SK-N-SH treated with all-trans-retinoic acid at 6 μM for 48 hours (cell line): ENCODE results near the gene POU6F2.

ENCODE experiments used
- ATAC-seq: fragments of 200-7000 bp; cut with Tn5 transposase; 3 replicates; pipeline ENCODE4 v1.9.1; 2020; ENCODE audit warnings: mild to moderate bottlenecking, moderate library complexity
- ARNTL ChIP-seq: fragments of 450-650 bp; formaldehyde crosslinking; IDR thresholded peaks from 2 replicates; pipeline ENCODE4 v1.5.0; 2020; ENCODE audit warnings: low read depth, mild to moderate bottlenecking, moderate library complexity, borderline replicate concordance
- BACH2 ChIP-seq: fragments of 250-450 bp; sonication (Bioruptor Pico); IDR thresholded peaks from 2 replicates; pipeline ENCODE4 v1.9.0; 2021; ENCODE audit warnings: mild to moderate bottlenecking, borderline replicate concordance
- CREB5 ChIP-seq: fragments of 250-450 bp; sonication (Bioruptor Pico); IDR thresholded peaks from 2 replicates; pipeline ENCODE4 v1.5.1; 2020; ENCODE audit warnings: low read depth, mild to moderate bottlenecking, moderate library complexity
- CSDC2 ChIP-seq: fragments of 250-450 bp; sonication (Bioruptor Pico); IDR thresholded peaks from 2 replicates; pipeline ENCODE4 v1.5.0; 2020; ENCODE audit warnings: mild to moderate bottlenecking, moderate library complexity
- CSRNP3 ChIP-seq: fragments of 250-450 bp; sonication (Bioruptor Pico); IDR thresholded peaks from 2 replicates; pipeline ENCODE4 v1.5.1; 2021; ENCODE audit warnings: mild to moderate bottlenecking, moderate library complexity
- ESRRG ChIP-seq: fragments of 250-450 bp; sonication (Bioruptor Pico); IDR thresholded peaks from 2 replicates; pipeline ENCODE4 v1.6.1; 2021; ENCODE audit warnings: mild to moderate bottlenecking
- ISL1 ChIP-seq: fragments of 250-450 bp; sonication (Bioruptor Pico); IDR thresholded peaks from 2 replicates; pipeline ENCODE4 v2.1.2; 2022; ENCODE audit warnings: mild to moderate bottlenecking, moderate library complexity
- OSR1 ChIP-seq: fragments of 250-450 bp; sonication (Bioruptor Pico); IDR thresholded peaks from 2 replicates; pipeline ENCODE4 v1.8.0; 2022; ENCODE audit warnings: moderate library complexity, mild to moderate bottlenecking, inconsistent platforms
- PATZ1 ChIP-seq: fragments of 250-450 bp; sonication (Bioruptor Pico); IDR thresholded peaks from 2 replicates; pipeline ENCODE4 v1.8.0; 2020; ENCODE audit warnings: mild to moderate bottlenecking, moderate library complexity, borderline replicate concordance
- PPARA ChIP-seq: fragments of 250-450 bp; sonication (Bioruptor Pico); IDR thresholded peaks from 2 replicates; pipeline ENCODE4 v1.5.0; 2020; ENCODE audit warnings: mild to moderate bottlenecking, borderline replicate concordance
- RARB ChIP-seq: fragments of 250-450 bp; sonication (Bioruptor Pico); IDR thresholded peaks from 2 replicates; pipeline ENCODE4 v1.8.0; 2021; ENCODE audit warnings: mild to moderate bottlenecking, moderate library complexity
- TCF4 ChIP-seq: fragments of 250-450 bp; sonication (Bioruptor Pico); IDR thresholded peaks from 2 replicates; pipeline ENCODE4 v1.8.0; 2021; ENCODE audit warnings: mild to moderate bottlenecking, moderate library complexity, borderline replicate concordance
- TOX ChIP-seq: fragments of 250-450 bp; sonication (Bioruptor Pico); IDR thresholded peaks from 2 replicates; pipeline ENCODE4 v1.8.0; 2021; ENCODE audit warnings: mild to moderate bottlenecking, moderate library complexity, borderline replicate concordance
- TSHZ2 ChIP-seq: fragments of 250-450 bp; sonication (Bioruptor Pico); IDR thresholded peaks from 2 replicates; pipeline ENCODE4 v1.5.0; 2020; ENCODE audit warnings: mild to moderate bottlenecking, moderate library complexity
- ZC3H10 ChIP-seq: fragments of 250-450 bp; sonication (Bioruptor Pico); IDR thresholded peaks from 2 replicates; pipeline ENCODE4 v1.5.1; 2021; ENCODE audit warnings: mild to moderate bottlenecking, moderate library complexity
- ZFP3 ChIP-seq: fragments of 250-450 bp; sonication (Bioruptor Pico); IDR thresholded peaks from 2 replicates; pipeline ENCODE4 v1.5.0; 2020; ENCODE audit warnings: mild to moderate bottlenecking, moderate library complexity
- ZFP30 ChIP-seq: fragments of 450-650 bp; formaldehyde crosslinking; IDR thresholded peaks from 2 replicates; pipeline ENCODE4 v1.5.0; 2022; ENCODE audit warnings: mild to moderate bottlenecking, moderate library complexity
- ZNF565 ChIP-seq: fragments of 450-650 bp; formaldehyde crosslinking; conservative IDR thresholded peaks from 2 replicates; pipeline ENCODE4 v1.5.0; 2020; ENCODE audit warnings: low read depth, mild to moderate bottlenecking, moderate library complexity
- ZNF70 ChIP-seq: fragments of 450-650 bp; formaldehyde crosslinking; IDR thresholded peaks from 2 replicates; pipeline ENCODE4 v1.5.0; 2020; ENCODE audit warnings: mild to moderate bottlenecking, moderate library complexity

POU6F2 gene

GRCh38 chr7:38978491-38978890, 782 bp downstream of the POU6F2 start (continued):
- TF ChIP-seq PATZ1 = no peak

- no peak for ATAC-seq
- TF ChIP-seq TCF4 (CRISPR knock-in tag) = no peak
- no peak for TF ChIP-seq OSR1 (CRISPR knock-in tag)
- no peak for TF ChIP-seq CSRNP3 (CRISPR knock-in tag)
- TF ChIP-seq RARB = no peak
- TF ChIP-seq ZNF565 (CRISPR knock-in tag) = no peak
- TF ChIP-seq ARNTL (CRISPR knock-in tag) = no peak
- no peak for TF ChIP-seq ESRRG
- TF ChIP-seq ISL1 (CRISPR knock-in tag) = no peak
- TF ChIP-seq PATZ1 = no peak
- TF ChIP-seq ZFP3 (CRISPR knock-in tag) = no peak
- TF ChIP-seq CSDC2 (CRISPR knock-in tag) = no peak
- TF ChIP-seq TOX (CRISPR knock-in tag) = no peak
- no peak for TF ChIP-seq CREB5 (CRISPR knock-in tag)
These were observed 14.5 kb downstream of the POU6F2 start for GRCh38 chr7:38992203-38992602.

GRCh38 chr7:39001595-39001994, 23.9 kb downstream of the POU6F2 start:
- no peak for TF ChIP-seq ZC3H10 (CRISPR knock-in tag)
- no peak for TF ChIP-seq PATZ1
- no peak for TF ChIP-seq OSR1 (CRISPR knock-in tag)
- TF ChIP-seq ESRRG = no peak
- no peak for TF ChIP-seq ZFP3 (CRISPR knock-in tag)
- no peak for TF ChIP-seq PPARA
- no peak for TF ChIP-seq ISL1 (CRISPR knock-in tag)
- TF ChIP-seq, all 23 proteins: peak for 0
- no peak for ATAC-seq

- TF ChIP-seq ZFP30 = no peak
- TF ChIP-seq ZNF70 (CRISPR knock-in tag) = no peak
- TF ChIP-seq ZFP3 (CRISPR knock-in tag) = no peak
- no peak for TF ChIP-seq CSDC2 (CRISPR knock-in tag)
- TF ChIP-seq BACH2 (CRISPR knock-in tag) = no peak
- TF ChIP-seq CREB5 (CRISPR knock-in tag) = no peak
- TF ChIP-seq ARNTL (CRISPR knock-in tag) = no peak
- no peak for TF ChIP-seq OSR1 (CRISPR knock-in tag)
- TF ChIP-seq PATZ1 = no peak
- TF ChIP-seq TSHZ2 = no peak
- TF ChIP-seq TOX (CRISPR knock-in tag) = no peak
- no peak for ATAC-seq
These were observed 25.0 kb downstream of the POU6F2 start for GRCh38 chr7:39002755-39003154.
